K562 (cell line): ENCODE data around the gene ZNRF2. TPM values are rescaled to one million over a fixed set of nuclear protein-coding genes. Genes with fewer than 3 reads are reported as not detected.

Experiments
- ATAC-seq: fragments of 200-7000 bp; cut with Tn5 transposase; 3 replicates; pipeline ENCODE4 v1.9.1; 2020; ENCODE audit warnings: moderate library complexity
- BruUV-seq: library from RNA; stranded (reverse); fragments of 400-500 nt; replicated peaks from 2 replicates; lab custom pipeline; 2021; lab: Mats Ljungman, UMichigan
- CTCF ChIA-PET: fragments of 300-600 bp; formaldehyde crosslinking; extraction: SDS; loops from one replicate; lab custom pipeline; 2021; ENCODE audit warnings: low intra/inter-chr PET ratio; lab: Yijun Ruan, JAX
- POLR2A ChIA-PET: fragments of 300-600, 350-650 bp; sonication (Branson Sonifier 250); formaldehyde crosslinking; extraction: SDS; loops from one replicate; lab custom pipeline; 2021; ENCODE audit warnings: antibody characterized with exemption, inconsistent platforms; lab: Yijun Ruan, JAX
- DNase-seq, 4 experiments: peaks; one replicate each; pipeline versions ENCODE4 v3.0.0 to v3.0.0-alpha.2; 2011 to 2018; ENCODE audit warnings: low spot score in 3 of 4, mixed read lengths in 3 of 4; ENCODE audit errors: extremely low read depth in 1 of 4
- FAIRE-seq: peaks from 2 replicates; lab custom pipeline; 2011; peaks lifted over from hg19 to GRCh38; lab: Jason Lieb, UNC
- H2AFZ ChIP-seq: 2 replicates; pipeline ENCODE4 v1.6.0; 2011; ENCODE audit warnings: low read depth, low read length, control low read depth, inconsistent platforms
- H3K27ac ChIP-seq: fragments of 200-600 bp; 3 replicates; pipeline ENCODE4 v1.8.0; 2011; ENCODE audit warnings: low read depth, mild to moderate bottlenecking, control low read depth, inconsistent platforms, low read length, moderate library complexity, mixed read lengths; ENCODE audit errors: extremely low read depth
- H3K27me3 ChIP-seq, 2 experiments: fragments of 300-600 bp in 1 of 2; 2 replicates in 1 of 2; 3 replicates in 1 of 2; pipeline versions ENCODE4 v1.6.0 to v1.8.0; 2011; ENCODE audit warnings: inconsistent platforms in 2 of 2, low read length in 2 of 2, mild to moderate bottlenecking in 1 of 2, mixed read lengths in 1 of 2, moderate library complexity in 1 of 2; ENCODE audit not compliant: control insufficient read depth in 2 of 2, insufficient read depth in 2 of 2
- H3K36me3 ChIP-seq: fragments of 300-600 bp; 3 replicates; pipeline ENCODE4 v1.8.0; 2011; ENCODE audit warnings: mild to moderate bottlenecking, low read length, inconsistent platforms; ENCODE audit not compliant: control insufficient read depth, insufficient read depth
- H3K4me1 ChIP-seq, 2 experiments: fragments of 200-600 bp in 1 of 2; replicated peaks in 1 of 2; 2 replicates in 1 of 2; 3 replicates in 1 of 2; pipeline versions ENCODE4 v1.5.1 to v1.8.0; 2011; ENCODE audit warnings: inconsistent platforms in 2 of 2, low read length in 2 of 2, mild to moderate bottlenecking in 1 of 2, mixed read lengths in 1 of 2, moderate library complexity in 1 of 2; ENCODE audit not compliant: control insufficient read depth in 2 of 2, insufficient read depth in 2 of 2
- H3K4me2 ChIP-seq: 2 replicates; pipeline ENCODE4 v1.6.1; 2011; ENCODE audit warnings: low read length, control low read depth, inconsistent platforms, mixed read lengths; ENCODE audit not compliant: insufficient read depth
- H3K4me3 ChIP-seq: fragments of 200-600 bp; sonication (generic), shearing (Covaris generic); 2 replicates; pipeline ENCODE4 v1.5.1; 2016; ENCODE audit warnings: control low read depth, inconsistent platforms
- H3K79me2 ChIP-seq: fragments of 200-600 bp; 3 replicates; pipeline ENCODE4 v1.8.0; 2011; ENCODE audit warnings: low read length, inconsistent platforms; ENCODE audit not compliant: control insufficient read depth, insufficient read depth
- H3K9ac ChIP-seq, 2 experiments: 2 replicates each; pipeline versions ENCODE4 v1.6.0 to v1.6.1; 2011; ENCODE audit warnings: low read depth in 2 of 2, low read length in 2 of 2, control low read depth in 1 of 2, inconsistent platforms in 1 of 2, mild to moderate bottlenecking in 1 of 2, mixed read lengths in 1 of 2; ENCODE audit not compliant: insufficient read depth in 1 of 2
- H3K9me1 ChIP-seq: one replicate; pipeline ENCODE4 v1.6.0; 2011; ENCODE audit warnings: inconsistent platforms, mild to moderate bottlenecking, low read length, moderate library complexity; ENCODE audit not compliant: control insufficient read depth, insufficient read depth
- H3K9me3 ChIP-seq: replicated peaks from 2 replicates; pipeline ENCODE4 v1.5.1; 2011; ENCODE audit warnings: low read depth, low read length, inconsistent platforms; ENCODE audit not compliant: control insufficient read depth, insufficient read depth
- H4K20me1 ChIP-seq: replicated peaks from 2 replicates; pipeline ENCODE4 v1.6.1; 2011; ENCODE audit warnings: low read length, inconsistent platforms, mixed read lengths; ENCODE audit not compliant: control insufficient read depth, insufficient read depth
- BACH1 ChIP-seq: fragments of 200-800 bp; sonication (Bioruptor generic); IDR thresholded peaks from 2 replicates; pipeline ENCODE4 v1.6.1; 2016; ENCODE audit warnings: missing genetic modification characterization, missing compliant biosample characterization
- CEBPB ChIP-seq: fragments of 450-650 bp; IDR thresholded peaks from 2 replicates; pipeline ENCODE4 v1.6.1; 2016; ENCODE audit warnings: missing genetic modification characterization, missing compliant biosample characterization
- MEIS2 ChIP-seq: fragments of 450-650 bp; IDR thresholded peaks from 2 replicates; pipeline ENCODE4 v1.6.1; 2014; ENCODE audit warnings: mild to moderate bottlenecking; ENCODE audit not compliant: partially characterized antibody
- NFIC ChIP-seq: fragments of 450-650 bp; IDR thresholded peaks from 2 replicates; pipeline ENCODE4 v1.6.1; 2017; ENCODE audit warnings: mild to moderate bottlenecking, inconsistent platforms
- SMAD4 ChIP-seq: fragments of 250-450 bp; sonication (Bioruptor Pico); conservative IDR thresholded peaks from 2 replicates; pipeline ENCODE4 v1.8.0; 2021; ENCODE audit warnings: inconsistent platforms, mild to moderate bottlenecking, moderate library complexity
- WGBS: fragments of 100-300 bp; shearing (Covaris generic); methylation state at CpG from one replicate; pipeline ENCODE4 v1.1.6; 2016; ENCODE audit warnings: low coverage, mixed read lengths; ENCODE audit not compliant: insufficient coverage; ENCODE audit errors: missing lambda C conversion rate; 5-methylcytosine and 5-hydroxymethylcytosine counted together
- in situ Hi-C: fragments of 300-500 bp; cut with MboI; formaldehyde crosslinking; loops from 4 replicates; pipeline ENCODE4 v1.15.0; 2018; ENCODE audit warnings: inconsistent platforms, mixed read lengths
- intact Hi-C: fragments of 100-400 bp; cut with micrococcal nuclease; formaldehyde crosslinking; loops from 2 replicates; pipeline ENCODE4 v1.14.2; 2022
- polyA plus RNA-seq, 8 experiments: library from polyadenylated mRNA; depleted of rRNA in 4 of 8; stranded (reverse) in 5 of 8; unstranded in 3 of 8; fragments of >200 nt; fragmentation: Nextera tagmentation in 2 of 8; fragmentation: Illumina TruSeq in 1 of 8; extraction: Ambion mirVana in 2 of 8; extraction: Trizol in 1 of 8; gene quantifications; 2 replicates each; pipeline versions ENCODE4 v1.2.1 to v1.2.3, GENCODE V29; 2011 to 2014; ENCODE audit warnings: inconsistent platforms in 1 of 8, missing spikeins in 1 of 8
- total RNA-seq, 7 experiments: library from RNA; depleted of rRNA in 6 of 7; stranded (reverse); fragments of >200 nt in 6 of 7; fragmentation: Illumina TruSeq in 2 of 7; extraction: Trizol in 2 of 7; gene quantifications; 2 replicates each; pipeline versions ENCODE4 v1.2.1 to v1.2.3, GENCODE V29; 2011 to 2021; ENCODE audit warnings: low replicate concordance in 1 of 7

ZNRF2 gene
- total and polyA plus RNA-seq, 9 of the 15 experiments (the other 6 are each of a cell fraction or from before 2014, with no cell fraction given), result 1.1 to 13.9 (median 5.5) TPM

DNA sequence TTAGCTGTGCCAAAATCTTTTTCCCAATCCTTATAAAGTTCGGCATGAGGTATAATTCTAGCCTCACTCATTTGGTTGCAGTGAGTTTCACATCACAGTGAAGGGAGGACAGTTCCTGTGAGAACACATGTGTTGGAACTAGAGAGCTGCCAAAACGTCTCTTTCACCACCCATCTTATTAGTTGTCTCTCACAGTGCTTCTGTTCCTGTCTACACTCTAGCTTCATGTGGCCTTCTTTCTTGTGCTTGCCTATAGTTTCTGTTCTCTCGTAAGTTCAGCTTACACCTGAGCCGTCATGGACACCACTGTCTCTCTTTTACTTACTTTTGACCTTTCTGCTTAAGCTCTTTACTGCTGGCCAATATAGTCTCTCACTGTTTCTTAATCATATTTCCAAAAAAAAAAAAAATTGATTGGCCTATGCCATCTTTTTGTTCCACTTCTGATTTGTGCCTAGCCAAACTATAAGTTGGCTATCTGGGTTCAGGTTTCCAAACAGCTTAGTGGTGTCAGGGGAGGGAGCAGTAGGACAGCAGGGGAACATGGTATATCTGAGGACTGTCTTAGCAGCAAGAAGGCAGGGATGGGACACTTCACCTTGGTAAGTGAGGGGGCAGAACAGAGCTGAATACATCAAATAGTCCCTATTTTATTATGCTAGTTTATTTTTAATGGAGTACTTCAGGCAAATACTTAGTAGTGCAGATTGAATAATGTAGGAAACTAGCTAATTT is 38.0 kb downstream of the ZNRF2 start:
- Histone ChIP-seq H3K4me3 (peak overlapping the region; percentile 8; the same call in 1 of the 2 replicates), H3K9me3 (no peaks in the 10 kb centered on the region), H2AFZ (peak overlapping the region; percentile 65), H3K79me2 (peaks cover 55% of the 10 kb centered on the region), H3K9ac (peak overlapping the region in 1 of 2 experiments; percentile 17; a peak in 2 of 4 replicates), H4K20me1 (no peaks in the 10 kb centered on the region), H3K4me2 (peak overlapping the region; percentile 82), H3K27me3 (no peaks in the 10 kb centered on the region), H3K27ac (peak overlapping the region; percentile 48; the same call in 2 of the 3 replicates), H3K4me1 (peaks cover 0 to 9% of the 10 kb centered on the region in 2 experiments; a peak in 2 of 5 replicates), H3K36me3 (no peaks in the 10 kb centered on the region), H3K9me1 (no peaks in the 10 kb centered on the region)
- in situ Hi-C loops, result no loop called here
- DNase-seq (peak in 2 of 4 experiments; percentile 27 to 32), FAIRE-seq (no peak), ATAC-seq (peak; percentile 84)
- CTCF ChIA-PET, result no interaction called here
- no TSS peak for BruUV-seq
- whole genome bisulfite sequencing, result 12% methylated on average over 4 of the region's 4 CpGs
- intact Hi-C loops, result no loop called here
- POLR2A ChIA-PET, result interaction anchor here (0.6 to 2.0 kb wide), 9 partner anchors 9 to 588 kb away, joined by 3 to 14 read pairs (median 4); no protein-coding TSS in a partner anchor
- TF ChIP-seq CEBPB (tag) (no peak), SMAD4 (no peak), NFIC (no peak), BACH1 (tag) (0 out of 2 replicates have a peak, but pooled peaks have one; percentile 29), MEIS2 (peak; percentile 60)
